H9 (cell line): Measurements from ENCODE around the gene BRINP2. TPM values are rescaled to one million over a fixed set of nuclear protein-coding genes. Genes with fewer than 3 reads are reported as not detected.

Experiments
- DNase-seq: peaks from one replicate; pipeline ENCODE4 v3.0.0-alpha.2; 2017
- H2AFZ ChIP-seq: one replicate; pipeline ENCODE4 v1.6.1; 2013; ENCODE audit warnings: mild to moderate bottlenecking, low read length, control low read depth, moderate library complexity
- H2AK5ac ChIP-seq: 2 replicates; pipeline ENCODE4 v1.6.1; 2013; ENCODE audit warnings: low read length, control low read depth, mixed read lengths; ENCODE audit not compliant: insufficient read length
- H2BK120ac ChIP-seq: one replicate; pipeline ENCODE4 v1.6.1; 2013; ENCODE audit warnings: low read depth, mild to moderate bottlenecking, low read length, control low read depth, inconsistent platforms; ENCODE audit not compliant: poor library complexity, severe bottlenecking
- H2BK12ac ChIP-seq: 2 replicates; pipeline ENCODE4 v1.6.1; 2013; ENCODE audit warnings: low read length, control low read depth, mixed read lengths, low read depth; ENCODE audit not compliant: insufficient read length
- H2BK15ac ChIP-seq: 2 replicates; pipeline ENCODE4 v1.6.1; 2013; ENCODE audit warnings: low read depth, low read length, control low read depth
- H2BK20ac ChIP-seq: one replicate; pipeline ENCODE4 v1.6.1; 2013; ENCODE audit warnings: low read depth, mild to moderate bottlenecking, low read length, control low read depth, inconsistent platforms; ENCODE audit not compliant: poor library complexity, severe bottlenecking
- H2BK5ac ChIP-seq: 2 replicates; pipeline ENCODE4 v1.6.1; 2013; ENCODE audit warnings: low read length, control low read depth, mixed read lengths; ENCODE audit not compliant: insufficient read length
- H3K14ac ChIP-seq: 2 replicates; pipeline ENCODE4 v1.6.1; 2013; ENCODE audit warnings: low read length, control low read depth; ENCODE audit not compliant: insufficient read depth
- H3K18ac ChIP-seq: 2 replicates; pipeline ENCODE4 v1.6.1; 2013; ENCODE audit warnings: low read depth, mild to moderate bottlenecking, mixed read lengths, low read length, control low read depth; ENCODE audit not compliant: insufficient read length
- H3K23ac ChIP-seq: 2 replicates; pipeline ENCODE4 v1.6.1; 2013; ENCODE audit warnings: low read length, control low read depth, mixed read lengths, low read depth; ENCODE audit not compliant: insufficient read length
- H3K23me2 ChIP-seq: 2 replicates; pipeline ENCODE4 v1.6.1; 2013; ENCODE audit warnings: low read depth, mild to moderate bottlenecking, mixed read lengths, low read length, control low read depth; ENCODE audit not compliant: insufficient read length, poor library complexity, severe bottlenecking
- H3K27ac ChIP-seq: 2 replicates; pipeline ENCODE4 v1.5.1; 2013; ENCODE audit warnings: low read length, control low read depth, mixed read lengths, low read depth; ENCODE audit not compliant: insufficient read length
- H3K27me3 ChIP-seq: 2 replicates; pipeline ENCODE4 v1.6.1; 2013; ENCODE audit warnings: low read length, control low read depth, inconsistent platforms; ENCODE audit not compliant: insufficient read depth
- H3K4ac ChIP-seq: 2 replicates; pipeline ENCODE4 v1.6.1; 2013; ENCODE audit warnings: low read depth, mild to moderate bottlenecking, control low read depth, inconsistent platforms, low read length, moderate library complexity
- H3K4me1 ChIP-seq: 2 replicates; pipeline ENCODE4 v1.6.1; 2013; ENCODE audit warnings: low read length, control low read depth, inconsistent platforms; ENCODE audit not compliant: insufficient read depth
- H3K4me2 ChIP-seq: 2 replicates; pipeline ENCODE4 v1.6.1; 2013; ENCODE audit warnings: low read length, control low read depth, mixed read lengths; ENCODE audit not compliant: insufficient read length, insufficient read depth
- H3K56ac ChIP-seq: 2 replicates; pipeline ENCODE4 v1.6.1; 2013; ENCODE audit warnings: low read depth, mild to moderate bottlenecking, mixed read lengths, low read length, control low read depth; ENCODE audit not compliant: insufficient read length
- H3K79me1 ChIP-seq: 2 replicates; pipeline ENCODE4 v1.6.1; 2013; ENCODE audit warnings: low read depth, mild to moderate bottlenecking, moderate library complexity, low read length, control low read depth, inconsistent platforms; ENCODE audit not compliant: insufficient read depth, poor library complexity, severe bottlenecking
- H3K79me2 ChIP-seq: 2 replicates; pipeline ENCODE4 v1.6.1; 2013; ENCODE audit warnings: low read length, control low read depth, inconsistent platforms; ENCODE audit not compliant: insufficient read depth
- H3K9ac ChIP-seq: 2 replicates; pipeline ENCODE4 v1.6.1; 2013; ENCODE audit warnings: low read length, control low read depth, mixed read lengths; ENCODE audit not compliant: insufficient read length; ENCODE audit errors: extremely low read depth
- H3K9me3 ChIP-seq: one replicate; pipeline ENCODE4 v1.6.1; 2013; ENCODE audit warnings: low read depth, low read length, inconsistent platforms; ENCODE audit not compliant: control insufficient read depth
- H3T11ph ChIP-seq: one replicate; pipeline ENCODE4 v1.6.1; 2013; ENCODE audit warnings: mild to moderate bottlenecking, low read length, control low read depth, inconsistent platforms
- H4K20me1 ChIP-seq: one replicate; pipeline ENCODE4 v1.6.1; 2013; ENCODE audit not compliant: control insufficient read depth, insufficient read length, insufficient read depth
- H4K5ac ChIP-seq: 2 replicates; pipeline ENCODE4 v1.6.1; 2013; ENCODE audit warnings: low read depth, mild to moderate bottlenecking, mixed read lengths, low read length, control low read depth; ENCODE audit not compliant: insufficient read length
- H4K8ac ChIP-seq: replicated peaks from 2 replicates; pipeline ENCODE4 v1.6.1; 2013; ENCODE audit warnings: low read length, control low read depth, mixed read lengths, low read depth; ENCODE audit not compliant: insufficient read length
- H4K91ac ChIP-seq: 2 replicates; pipeline ENCODE4 v1.6.1; 2013; ENCODE audit warnings: low read depth, mild to moderate bottlenecking, moderate library complexity, mixed read lengths, low read length, control low read depth; ENCODE audit not compliant: insufficient read length
- H3K27ac Mint-ChIP-seq, 3 experiments: 2 replicates in 2 of 3; 3 replicates in 1 of 3; pipeline ENCODE4 v1.8.0; 2020 to 2021; ENCODE audit warnings: mixed read lengths in 3 of 3, mild to moderate bottlenecking in 1 of 3, moderate library complexity in 1 of 3
- H3K27me3 Mint-ChIP-seq: 2 replicates; pipeline ENCODE4 v1.8.0; 2021; ENCODE audit warnings: low read depth, mild to moderate bottlenecking, moderate library complexity, mixed read lengths
- H3K36me3 Mint-ChIP-seq, 3 experiments: 2 replicates in 2 of 3; 3 replicates in 1 of 3; pipeline ENCODE4 v1.8.0; 2020 to 2021; ENCODE audit warnings: low read depth in 3 of 3, mixed read lengths in 3 of 3; ENCODE audit not compliant: insufficient read depth in 1 of 3
- H3K4me1 Mint-ChIP-seq, 2 experiments: 2 replicates each; pipeline ENCODE4 v1.8.0; 2020; ENCODE audit warnings: mixed read lengths in 2 of 2
- H3K4me3 Mint-ChIP-seq, 2 experiments: 2 replicates in 1 of 2; 3 replicates in 1 of 2; pipeline ENCODE4 v1.8.0; 2020 to 2021; ENCODE audit warnings: mild to moderate bottlenecking in 2 of 2, mixed read lengths in 2 of 2, moderate library complexity in 1 of 2
- H3K9me3 Mint-ChIP-seq, 2 experiments: 2 replicates in 1 of 2; 3 replicates in 1 of 2; pipeline ENCODE4 v1.8.0; 2020; ENCODE audit warnings: mild to moderate bottlenecking in 2 of 2, mixed read lengths in 2 of 2, moderate library complexity in 1 of 2
- total RNA-seq: library from RNA; stranded (reverse); gene quantifications from 2 replicates; pipeline ENCODE4 v1.2.1, GENCODE V29; 2021
- TF ChIP-seq, protein P1 (sequence below): fragments of 200-600 bp; sonication (generic); conservative IDR thresholded peaks from 3 replicates; pipeline ENCODE4 v1.8.0; 2021; ENCODE audit warnings: antibody characterized with exemption, mild to moderate bottlenecking

The BRINP2 gene
- total RNA-seq, 1 experiment from 2014 or later, result not detected

DNA sequence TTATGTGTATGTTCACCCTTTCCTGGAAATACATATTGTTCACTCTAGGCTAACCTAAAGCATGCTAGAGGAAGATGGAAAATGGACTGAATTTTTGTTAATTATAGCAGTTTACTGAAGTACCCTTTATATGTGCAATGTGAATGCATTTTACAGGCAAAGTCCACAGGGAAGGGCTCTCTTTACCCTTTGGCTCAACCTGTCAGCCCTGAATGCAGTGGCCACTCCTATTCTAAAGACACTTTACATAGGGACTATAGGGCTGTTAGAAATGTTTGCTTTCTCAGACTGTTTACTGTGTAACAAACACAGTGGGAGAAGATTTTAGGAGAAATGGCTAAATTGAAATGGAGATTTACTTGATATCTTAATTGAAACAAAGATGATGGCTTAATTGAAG, 78.5 kb downstream of the BRINP2 start:
- Histone ChIP-seq H3K56ac (no peak overlapping the region), H2AK5ac (no peak overlapping the region), H3K4me2 (no peak overlapping the region), H3K18ac (no peak overlapping the region), H3K79me1 (no peaks in the 10 kb centered on the region), H3K4me1 (no peaks in the 10 kb centered on the region), H4K8ac (no peak overlapping the region), H4K20me1 (no peaks in the 10 kb centered on the region), H3T11ph (no peak overlapping the region), H2BK12ac (no peak overlapping the region), H3K14ac (no peak overlapping the region), H3K4ac (no peak overlapping the region), H4K91ac (no peak overlapping the region), H4K5ac (no peak overlapping the region), H3K27me3 (no peaks in the 10 kb centered on the region), H2BK20ac (no peak overlapping the region), H3K79me2 (no peaks in the 10 kb centered on the region), H3K23ac (no peak overlapping the region), H3K9me3 (no peaks in the 10 kb centered on the region), H2BK120ac (no peak overlapping the region), H2BK15ac (no peak overlapping the region), H3K27ac (no peak overlapping the region), H2BK5ac (no peak overlapping the region), H3K23me2 (no peaks in the 10 kb centered on the region), H2AFZ (no peak overlapping the region), H3K9ac (no peak overlapping the region)
- Mint-ChIP-seq H3K4me3 (no peak overlapping the region), H3K9me3 (no peaks in the 10 kb centered on the region), H3K4me1 (peaks cover 12 to 30% of the 10 kb centered on the region in 2 experiments), H3K27ac (no peak overlapping the region), H3K36me3 (no peaks in the 10 kb centered on the region), H3K27me3 (peaks cover 2% of the 10 kb centered on the region; the same call in 1 of the 2 replicates)
- TF ChIP-seq, protein P1, sequence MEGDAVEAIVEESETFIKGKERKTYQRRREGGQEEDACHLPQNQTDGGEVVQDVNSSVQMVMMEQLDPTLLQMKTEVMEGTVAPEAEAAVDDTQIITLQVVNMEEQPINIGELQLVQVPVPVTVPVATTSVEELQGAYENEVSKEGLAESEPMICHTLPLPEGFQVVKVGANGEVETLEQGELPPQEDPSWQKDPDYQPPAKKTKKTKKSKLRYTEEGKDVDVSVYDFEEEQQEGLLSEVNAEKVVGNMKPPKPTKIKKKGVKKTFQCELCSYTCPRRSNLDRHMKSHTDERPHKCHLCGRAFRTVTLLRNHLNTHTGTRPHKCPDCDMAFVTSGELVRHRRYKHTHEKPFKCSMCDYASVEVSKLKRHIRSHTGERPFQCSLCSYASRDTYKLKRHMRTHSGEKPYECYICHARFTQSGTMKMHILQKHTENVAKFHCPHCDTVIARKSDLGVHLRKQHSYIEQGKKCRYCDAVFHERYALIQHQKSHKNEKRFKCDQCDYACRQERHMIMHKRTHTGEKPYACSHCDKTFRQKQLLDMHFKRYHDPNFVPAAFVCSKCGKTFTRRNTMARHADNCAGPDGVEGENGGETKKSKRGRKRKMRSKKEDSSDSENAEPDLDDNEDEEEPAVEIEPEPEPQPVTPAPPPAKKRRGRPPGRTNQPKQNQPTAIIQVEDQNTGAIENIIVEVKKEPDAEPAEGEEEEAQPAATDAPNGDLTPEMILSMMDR, result no peak
- DNase-seq, result no peak
